HG03159 (cell line): ENCODE data around the gene COL4A6.

Experiments used
- ATAC-seq: cut with Tn5 transposase; IDR thresholded peaks from one replicate; pipeline ENCODE4 v1.9.1; 2021; ENCODE audit warnings: mild to moderate bottlenecking, moderate library complexity; ENCODE audit not compliant: unreplicated experiment

The COL4A6 gene

GRCh38 chrX:108221301-108221864 lies 216.8 kb downstream of the COL4A6 start:
- no peak for ATAC-seq

DNA sequence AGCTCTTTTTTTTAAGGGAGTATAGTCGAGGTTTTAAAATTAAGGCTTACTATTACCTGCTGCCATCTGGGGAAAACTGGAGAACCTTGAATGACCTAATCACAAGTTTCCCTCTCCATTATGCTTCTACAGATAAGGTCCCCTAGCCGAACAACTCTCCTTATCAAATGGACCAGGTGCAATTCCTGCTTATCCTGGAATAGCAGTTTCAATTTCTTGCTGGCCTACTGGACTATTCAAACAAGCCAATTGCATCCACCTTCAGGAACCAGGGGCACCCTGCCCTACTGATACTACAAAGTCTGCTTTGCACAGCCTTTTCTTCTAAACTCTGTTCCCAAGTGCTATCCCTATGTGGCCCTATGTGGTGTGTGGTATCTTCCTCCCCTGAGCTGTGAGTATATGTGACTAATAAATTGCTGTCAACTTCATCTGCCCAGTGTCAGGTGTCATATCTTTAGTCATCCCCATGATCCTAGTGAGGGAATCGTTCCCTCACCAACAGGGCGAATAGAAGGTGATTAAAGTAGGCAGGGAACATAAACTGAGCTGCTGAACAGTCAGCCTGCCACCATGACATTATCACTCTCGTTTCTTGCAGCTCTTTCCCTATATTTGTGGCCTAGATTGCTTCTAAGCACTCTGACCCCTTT lies 218.1 kb downstream of the COL4A6 start:
- no peak for ATAC-seq

- ATAC-seq: no peak
Observed at GRCh38 chrX:108217876-108218275, 220.3 kb downstream of the COL4A6 start.

- no peak for ATAC-seq
Observed at GRCh38 chrX:108216919-108217571, 221.2 kb downstream of the COL4A6 start.

- ATAC-seq: no peak
Observed at GRCh38 chrX:108216405-108216804, 221.8 kb downstream of the COL4A6 start.

DNA sequence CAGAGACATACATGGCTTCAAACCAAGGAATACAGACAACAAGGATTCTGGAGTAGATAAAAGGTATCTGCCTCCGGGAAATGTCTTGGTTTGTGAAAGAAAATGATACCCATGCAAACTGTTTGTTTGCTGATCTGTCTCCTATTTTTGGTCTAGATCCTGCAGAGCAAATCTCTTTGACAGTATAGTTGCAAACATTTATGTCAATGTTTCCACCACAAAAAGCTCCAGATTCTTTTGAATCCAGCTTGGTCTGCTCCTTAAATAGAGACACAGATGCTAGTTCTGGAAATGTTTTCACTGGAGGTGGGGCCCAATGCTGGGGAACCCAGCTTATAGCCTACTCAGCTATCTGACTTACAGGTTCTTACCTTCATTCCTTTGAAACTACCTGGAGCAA lies 226.9 kb downstream of the COL4A6 start:
- ATAC-seq: no peak

GRCh38 chrX:108209006-108209554 lies 229.1 kb downstream of the COL4A6 start:
- ATAC-seq: no peak

DNA sequence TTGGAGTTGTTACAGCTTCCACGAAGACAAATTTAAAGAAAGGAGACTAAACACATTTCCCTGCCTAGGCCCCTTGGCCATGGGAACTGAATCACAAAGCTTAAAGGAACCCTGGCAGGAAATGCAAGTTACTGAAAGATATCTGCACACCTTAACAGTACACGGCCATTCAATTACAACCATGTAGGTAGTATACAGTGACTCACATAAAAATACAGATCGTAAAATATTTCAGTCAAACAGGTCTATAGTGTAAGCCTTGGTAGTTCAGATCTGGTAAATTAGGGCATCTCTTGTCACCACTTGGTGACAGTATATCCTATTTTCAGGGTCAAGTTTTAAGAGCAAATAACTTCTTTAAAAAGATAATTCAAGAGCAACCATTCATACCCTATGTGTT lies 234.7 kb downstream of the COL4A6 start:
- ATAC-seq: no peak

GRCh38 chrX:108199691-108200090 lies 238.5 kb downstream of the COL4A6 start:
- ATAC-seq: peak; percentile 77

DNA sequence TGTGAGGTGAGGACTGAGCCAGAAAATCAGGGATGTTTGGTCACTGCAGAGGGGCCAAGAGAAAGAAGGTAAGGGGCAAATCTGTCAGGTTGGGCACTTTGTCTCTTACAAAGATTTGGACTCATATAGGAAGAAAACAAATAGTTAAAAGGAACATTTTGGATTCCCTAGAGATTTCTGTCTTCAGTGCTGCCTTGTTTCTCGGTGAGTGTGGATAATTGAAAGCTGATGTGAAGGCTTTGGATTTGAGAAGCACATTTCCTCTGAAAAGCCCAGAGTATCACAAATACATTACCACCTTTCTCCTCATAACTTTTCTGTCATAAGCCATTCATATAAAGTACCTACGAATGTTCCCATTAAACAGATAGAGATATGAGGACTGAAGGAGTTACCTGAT lies 239.2 kb downstream of the COL4A6 start:
- ATAC-seq: no peak

DNA sequence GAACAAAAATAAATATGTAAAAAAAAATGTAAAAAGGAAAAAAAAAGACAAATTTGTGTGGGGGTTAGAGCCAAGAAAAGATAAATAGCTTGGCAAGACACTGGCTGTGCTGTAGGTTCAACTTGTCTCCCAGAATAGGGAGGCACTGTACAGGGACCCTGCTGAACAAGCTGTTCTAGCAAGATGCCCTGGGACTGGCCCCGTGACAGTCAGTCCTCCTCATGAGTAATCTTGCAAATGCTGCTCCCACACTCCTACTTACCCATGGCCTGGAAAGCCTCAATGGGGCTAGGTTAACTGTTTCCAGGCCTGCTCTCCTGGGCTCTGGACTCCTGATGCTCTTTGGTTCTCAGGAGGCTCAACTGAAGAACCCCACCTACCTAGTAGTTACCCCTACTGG lies 239.8 kb downstream of the COL4A6 start:
- no peak for ATAC-seq

DNA sequence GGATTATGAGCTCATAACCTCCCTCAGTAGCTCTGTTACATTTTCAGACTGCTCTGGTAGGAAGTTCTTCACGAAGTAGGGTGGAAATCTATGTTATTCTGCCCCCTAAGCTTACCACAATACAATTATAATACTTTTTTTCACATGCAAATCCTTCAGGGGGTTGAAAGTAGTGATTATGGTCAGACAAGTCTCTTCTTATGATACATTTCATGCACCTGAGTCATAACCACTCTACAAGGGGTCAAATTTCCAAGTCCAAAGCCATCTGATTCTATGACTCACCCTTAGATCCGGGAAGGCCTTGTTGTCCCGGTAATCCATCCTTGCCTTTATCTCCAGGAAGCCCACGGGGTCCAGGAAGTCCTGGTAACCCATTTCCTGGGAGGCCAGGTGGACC lies 251.4 kb downstream of the COL4A6 start:
- ATAC-seq: no peak

GRCh38 chrX:108178143-108178498 lies 260.1 kb downstream of the COL4A6 start:
- ATAC-seq: no peak

- no peak for ATAC-seq
Observed at GRCh38 chrX:108177351-108178142, 260.7 kb downstream of the COL4A6 start.

DNA sequence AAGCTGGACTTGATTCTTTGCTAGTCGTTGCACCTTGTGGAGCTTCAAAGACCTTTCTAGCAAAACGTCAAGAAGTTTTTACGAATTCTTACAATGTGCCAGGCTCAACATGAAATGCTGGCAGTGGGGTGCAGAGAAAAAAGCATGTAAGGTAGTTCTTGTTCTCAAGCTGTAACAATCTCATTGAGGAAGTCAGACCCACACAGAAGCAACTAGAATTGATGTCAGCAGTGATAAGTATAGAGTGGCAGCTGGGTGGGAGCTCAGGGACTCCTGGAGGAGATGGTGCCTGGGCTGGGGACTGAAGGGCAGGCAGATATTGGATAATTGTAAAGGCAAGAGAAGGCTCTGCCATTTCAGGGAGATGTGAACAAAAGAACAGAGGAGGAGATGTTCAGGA lies 264.3 kb downstream of the COL4A6 start:
- no peak for ATAC-seq

DNA sequence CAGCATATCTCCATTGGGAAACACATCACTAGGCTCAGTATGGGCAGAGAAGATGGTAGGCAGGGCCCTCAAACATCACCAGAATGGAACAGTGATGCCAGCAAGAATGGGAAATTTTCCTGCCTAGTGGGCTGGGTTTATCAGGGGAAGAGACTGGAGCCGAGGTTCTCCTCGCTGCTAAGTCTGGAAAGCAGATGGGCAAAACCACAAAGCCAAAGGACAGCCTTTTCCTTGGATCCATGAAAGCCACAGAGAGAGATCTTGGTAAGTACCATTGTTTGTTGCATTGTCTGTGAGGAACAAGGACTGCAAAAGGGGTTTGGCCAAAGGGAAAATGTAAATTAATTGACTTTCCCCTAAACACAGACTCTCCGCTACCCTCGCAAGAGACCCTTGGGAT lies 266.6 kb downstream of the COL4A6 start:
- no peak for ATAC-seq

DNA sequence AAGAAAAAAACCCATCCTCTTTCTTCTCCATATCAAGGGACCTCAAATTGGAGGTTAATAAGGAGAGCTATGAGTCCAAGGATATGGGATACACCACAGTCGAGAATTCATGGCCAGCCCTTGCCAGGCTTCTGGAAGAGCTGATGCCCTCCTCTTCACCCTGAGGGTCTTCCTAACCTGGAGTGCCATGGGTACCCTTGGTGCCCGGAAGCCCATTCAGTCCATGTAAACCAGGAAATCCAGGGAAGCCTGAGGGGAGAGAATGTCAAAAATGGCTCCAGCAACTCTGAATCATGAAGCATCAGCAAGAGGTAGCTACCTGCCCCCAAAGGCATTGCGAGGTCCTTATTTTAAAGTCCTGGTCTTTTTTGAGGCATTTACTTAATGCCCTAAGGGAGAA lies 268.5 kb downstream of the COL4A6 start:
- ATAC-seq: no peak

DNA sequence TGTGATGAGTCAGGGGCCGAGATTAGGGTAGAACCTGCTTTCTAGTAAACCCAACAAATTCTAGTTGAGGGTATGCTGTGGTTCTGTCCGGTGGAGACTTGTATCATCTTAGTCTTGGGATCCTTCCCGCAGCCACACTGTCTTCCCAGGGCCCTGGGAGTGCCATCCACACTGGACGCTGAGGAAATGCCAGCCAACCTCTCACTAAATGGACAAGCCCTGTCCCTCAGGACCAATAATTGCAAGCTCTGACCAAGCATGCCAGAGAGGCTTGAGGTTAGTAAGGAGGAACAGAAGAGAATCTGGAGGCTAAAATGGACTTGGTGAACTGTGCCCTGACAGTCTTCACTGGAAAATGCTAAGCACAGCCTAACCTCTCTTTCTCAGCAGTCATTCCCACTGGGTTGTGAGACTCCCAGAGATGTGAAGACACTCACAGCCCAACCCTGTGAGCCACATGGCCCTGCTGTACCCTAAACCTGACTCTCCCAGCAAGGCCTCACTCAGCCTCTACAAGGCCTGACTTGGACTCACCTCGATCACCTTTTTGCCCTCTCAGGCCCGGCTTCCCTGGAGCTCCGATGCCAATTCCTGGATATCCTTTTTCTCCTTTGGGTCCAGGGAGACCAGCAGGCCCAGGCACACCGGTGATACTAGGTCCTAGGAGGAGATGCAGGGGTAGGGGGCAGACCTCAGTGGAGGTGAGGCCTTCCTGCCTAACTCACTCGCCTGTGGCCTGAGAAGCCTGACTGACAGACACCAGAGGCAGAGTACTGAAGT lies 269.1 kb downstream of the COL4A6 start:
- no peak for ATAC-seq

DNA sequence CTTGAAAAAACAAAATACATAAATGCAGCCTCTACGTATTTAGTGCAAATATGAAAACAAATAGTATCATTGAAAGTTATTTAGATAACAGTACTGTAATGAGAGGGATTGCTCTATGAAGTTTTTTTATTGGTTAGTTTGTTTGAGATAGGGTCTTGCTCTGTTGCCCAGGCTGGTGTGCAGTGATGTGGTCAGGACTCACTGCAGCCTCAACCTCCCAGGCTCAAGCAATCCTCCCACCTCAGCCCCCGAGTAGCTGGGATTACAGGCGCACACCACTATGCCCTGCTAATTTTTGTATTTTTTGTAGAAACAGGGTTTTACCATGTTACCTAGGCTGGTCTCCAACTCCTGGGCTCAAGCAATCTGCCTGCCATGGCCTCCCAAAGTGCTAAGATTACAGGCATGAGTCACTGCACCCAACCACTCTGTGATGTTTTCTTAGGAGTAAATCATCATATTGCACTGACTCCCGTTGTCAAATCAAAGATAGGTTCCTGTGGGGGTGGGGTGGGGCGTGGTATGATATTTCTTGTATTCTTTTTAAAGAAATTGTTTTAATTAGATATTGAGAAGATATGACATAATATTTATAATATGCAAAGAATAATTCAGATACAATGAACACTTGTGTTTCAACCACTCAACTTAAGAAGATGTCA lies 270.9 kb downstream of the COL4A6 start:
- ATAC-seq: no peak

- ATAC-seq: no peak
Observed at GRCh38 chrX:108165383-108166111, 272.7 kb downstream of the COL4A6 start.
